Ectodermal cell (in vitro differentiated cells): ENCODE measurements around the gene EYA2.

Source experiments
- H3K27ac ChIP-seq: 2 replicates; pipeline ENCODE4 v1.7.0; 2013; ENCODE audit warnings: mild to moderate bottlenecking, low read depth, low read length; ENCODE audit not compliant: insufficient read depth, poor library complexity, severe bottlenecking
- H3K27me3 ChIP-seq: 2 replicates; pipeline ENCODE4 v1.7.0; 2013; ENCODE audit warnings: mild to moderate bottlenecking, low read length; ENCODE audit not compliant: insufficient read depth, control insufficient read depth, poor library complexity, severe bottlenecking
- H3K36me3 ChIP-seq: one replicate; pipeline ENCODE4 v1.7.0; 2013; ENCODE audit warnings: low read length; ENCODE audit not compliant: control insufficient read depth, insufficient read depth
- H3K4me1 ChIP-seq: one replicate; pipeline ENCODE4 v1.7.0; 2013; ENCODE audit warnings: low read length; ENCODE audit not compliant: control insufficient read depth, insufficient read depth
- H3K4me3 ChIP-seq: 2 replicates; pipeline ENCODE4 v1.7.0; 2013; ENCODE audit warnings: low read depth, low read length, control low read depth; ENCODE audit not compliant: insufficient read depth
- H3K9me3 ChIP-seq: 2 replicates; pipeline ENCODE4 v1.7.0; 2013; ENCODE audit warnings: mild to moderate bottlenecking, low read length, moderate library complexity; ENCODE audit not compliant: control insufficient read depth
- WGBS, 2 experiments: methylation state at CpG; one replicate each; pipeline ENCODE4 v1.1.7; 2013; ENCODE audit warnings: missing lambda C conversion rate in 2 of 2; 5-methylcytosine and 5-hydroxymethylcytosine counted together

EYA2 gene

DNA sequence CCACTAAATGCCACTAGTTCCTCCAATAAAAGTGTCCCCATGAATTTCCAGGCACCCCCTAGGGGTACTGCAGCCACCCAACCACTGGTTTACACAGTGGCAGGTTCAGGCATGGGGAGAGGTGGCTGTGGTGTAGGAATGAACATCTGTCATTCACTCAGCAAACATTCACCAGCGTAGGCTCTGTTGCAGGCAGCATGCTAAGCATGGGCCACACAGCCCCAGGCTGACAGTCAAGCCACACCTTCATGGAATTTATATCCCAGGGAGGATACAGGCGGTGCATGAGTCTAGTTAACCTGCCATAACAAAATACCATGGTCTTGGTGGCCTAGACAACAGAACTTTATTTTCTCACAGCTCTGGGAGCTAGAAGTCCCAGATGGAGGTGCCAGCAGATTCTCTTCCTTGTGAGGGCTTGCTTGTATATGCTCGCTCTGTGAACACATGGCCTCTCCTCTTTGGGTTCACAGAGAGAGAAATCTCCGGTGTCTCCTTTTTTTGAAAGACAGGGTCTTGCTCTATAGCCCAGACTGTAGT lies 135.7 kb downstream of the EYA2 start:
- Histone ChIP-seq H3K27me3 (no peaks in the 10 kb centered on the region), H3K4me3 (no peak overlapping the region), H3K4me1 (peaks cover 13% of the 10 kb centered on the region), H3K9me3 (no peaks in the 10 kb centered on the region), H3K36me3 (no peaks in the 10 kb centered on the region), H3K27ac (no peak overlapping the region)
- 94 to 97% methylated on average over 4 of the region's 4 CpGs for WGBS, 2 experiments

DNA sequence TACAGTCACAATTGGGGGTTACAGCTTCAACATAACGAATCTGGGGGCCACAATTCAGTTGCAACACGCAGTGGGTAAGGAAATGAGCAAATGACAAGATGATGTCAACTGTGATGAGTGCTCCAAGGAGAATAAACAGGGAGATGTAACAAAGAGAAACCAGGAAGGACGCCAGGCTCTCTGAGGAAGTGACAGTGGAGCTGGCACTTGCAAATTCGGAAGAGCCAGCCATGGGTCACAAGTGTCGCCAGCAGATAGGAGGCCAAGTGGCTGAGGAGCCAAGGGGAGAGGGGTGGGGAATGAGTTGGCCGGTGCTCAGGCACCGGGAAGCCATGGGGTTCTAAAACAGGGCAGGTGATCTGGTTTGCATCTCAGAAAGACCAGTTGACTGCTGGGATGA lies 136.4 kb downstream of the EYA2 start:
- peaks cover 13% of the 10 kb centered on the region for H3K4me1 ChIP-seq
- no peaks in the 10 kb centered on the region for H3K36me3 ChIP-seq
- no peak overlapping the region for H3K27ac ChIP-seq
- no peaks in the 10 kb centered on the region for H3K27me3 ChIP-seq
- no peak overlapping the region for H3K4me3 ChIP-seq
- 89 to 90% methylated on average over 7 of the region's 7 CpGs for WGBS, 2 experiments
- no peaks in the 10 kb centered on the region for H3K9me3 ChIP-seq

GRCh38 chr20:47031821-47032220 lies 137.2 kb downstream of the EYA2 start:
- H3K36me3 ChIP-seq, result no peaks in the 10 kb centered on the region
- H3K4me3 ChIP-seq, result no peak overlapping the region
- H3K4me1 ChIP-seq, result peaks cover 13% of the 10 kb centered on the region
- WGBS, 2 experiments, result 88 to 90% methylated on average over 1 of the region's 1 CpG
- no peaks in the 10 kb centered on the region for H3K27me3 ChIP-seq
- no peaks in the 10 kb centered on the region for H3K9me3 ChIP-seq
- no peak overlapping the region for H3K27ac ChIP-seq

GRCh38 chr20:47032933-47033578 lies 138.4 kb downstream of the EYA2 start:
- 93 to 96% methylated on average over 8 of the region's 8 CpGs for WGBS, 2 experiments

GRCh38 chr20:47033665-47034064 lies 139.0 kb downstream of the EYA2 start:
- Histone ChIP-seq H3K4me1 (peaks cover 13% of the 10 kb centered on the region), H3K4me3 (no peak overlapping the region), H3K27me3 (no peaks in the 10 kb centered on the region), H3K27ac (no peak overlapping the region), H3K36me3 (no peaks in the 10 kb centered on the region), H3K9me3 (no peaks in the 10 kb centered on the region)

More at GRCh38 chr20:47032933-47033578, 138.4 kb downstream of the EYA2 start:
- H3K4me3 ChIP-seq, result no peak overlapping the region
- H3K9me3 ChIP-seq, result no peaks in the 10 kb centered on the region
- no peaks in the 10 kb centered on the region for H3K27me3 ChIP-seq
- no peak overlapping the region for H3K27ac ChIP-seq
- H3K36me3 ChIP-seq, result no peaks in the 10 kb centered on the region
- peaks cover 13% of the 10 kb centered on the region for H3K4me1 ChIP-seq

DNA sequence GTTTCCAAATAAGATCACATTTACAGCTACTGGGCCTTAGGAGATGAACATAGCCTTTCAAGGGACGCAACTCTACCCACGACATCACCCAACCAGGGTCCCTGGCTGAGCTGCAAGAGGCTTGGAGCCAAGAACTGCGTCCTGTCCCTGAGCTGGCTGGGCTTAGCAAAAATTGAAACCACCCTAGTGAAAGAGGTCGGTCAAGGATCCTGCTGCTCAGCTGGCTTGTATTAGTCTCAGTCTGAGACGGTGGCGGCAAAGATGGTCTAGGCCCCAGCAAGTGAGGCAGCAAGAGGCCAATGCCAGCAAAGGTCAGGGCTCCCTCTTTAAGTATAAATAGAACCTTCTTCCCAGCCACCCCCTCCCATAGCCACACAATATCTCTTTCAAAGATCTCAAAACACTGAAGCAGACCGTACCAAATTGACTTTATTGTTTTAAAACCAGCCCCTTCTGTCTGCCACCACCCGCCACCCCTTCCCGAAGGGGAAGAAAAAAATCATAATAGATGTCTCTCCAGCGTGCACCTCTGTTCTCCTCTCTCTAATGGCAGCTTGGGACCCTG lies 140.5 kb downstream of the EYA2 start:
- H3K27me3 ChIP-seq, result no peaks in the 10 kb centered on the region
- no peak overlapping the region for H3K4me3 ChIP-seq
- H3K27ac ChIP-seq, result no peak overlapping the region
- no peaks in the 10 kb centered on the region for H3K9me3 ChIP-seq
- 91 to 92% methylated on average over 10 of the region's 10 CpGs for WGBS, 2 experiments
- H3K36me3 ChIP-seq, result no peaks in the 10 kb centered on the region
- H3K4me1 ChIP-seq, result peaks cover 13% of the 10 kb centered on the region

GRCh38 chr20:47036091-47036870 lies 141.6 kb downstream of the EYA2 start:
- Histone ChIP-seq H3K27ac (no peak overlapping the region), H3K4me1 (peaks cover 12% of the 10 kb centered on the region), H3K36me3 (no peaks in the 10 kb centered on the region), H3K9me3 (no peaks in the 10 kb centered on the region), H3K27me3 (no peaks in the 10 kb centered on the region), H3K4me3 (no peak overlapping the region)
- WGBS, 2 experiments, result 95 to 96% methylated on average over 12 of the region's 12 CpGs

- no peaks in the 10 kb centered on the region for H3K27me3 ChIP-seq
- H3K9me3 ChIP-seq, result no peaks in the 10 kb centered on the region
- H3K27ac ChIP-seq, result no peak overlapping the region
- 93 to 94% methylated on average over 17 to 18 of the region's 18 CpGs for WGBS, 2 experiments
- no peak overlapping the region for H3K4me3 ChIP-seq
- no peaks in the 10 kb centered on the region for H3K36me3 ChIP-seq
- H3K4me1 ChIP-seq, result no peaks in the 10 kb centered on the region
Measured at GRCh38 chr20:47038566-47039560, 144.2 kb downstream of the EYA2 start.

DNA sequence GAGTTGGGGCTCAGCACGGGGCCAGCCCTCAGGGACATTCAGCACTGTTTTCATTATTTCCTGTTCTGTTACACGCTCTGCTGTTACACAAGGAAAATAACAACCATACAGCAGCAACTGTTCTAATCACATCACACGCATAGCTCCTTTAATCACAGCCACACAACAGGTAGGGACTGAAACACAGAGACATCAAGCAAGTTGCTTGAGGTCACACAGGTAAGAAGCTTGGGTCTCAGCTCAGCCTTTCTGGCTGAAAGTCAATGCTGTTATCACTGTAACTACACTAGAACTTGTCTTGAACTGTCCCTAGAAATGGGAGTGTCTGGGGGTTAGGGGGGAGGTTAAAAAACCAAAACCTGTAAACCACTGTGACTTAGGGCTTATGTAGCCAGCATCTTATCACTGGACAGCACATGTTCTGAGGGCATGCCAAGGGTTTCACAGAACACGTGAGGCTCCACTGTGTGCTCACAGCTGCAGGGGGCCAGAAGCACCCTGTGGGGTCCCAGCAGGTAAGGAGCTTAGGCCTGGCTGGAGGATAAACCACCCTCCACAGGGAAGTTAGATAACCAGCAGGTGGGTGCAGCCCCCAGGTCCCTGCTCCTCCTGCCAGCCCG lies 146.0 kb downstream of the EYA2 start:
- H3K4me1 ChIP-seq, result no peaks in the 10 kb centered on the region
- WGBS, 2 experiments, result 59 to 68% methylated on average over 5 of the region's 5 CpGs
- H3K27me3 ChIP-seq, result no peaks in the 10 kb centered on the region
- no peaks in the 10 kb centered on the region for H3K9me3 ChIP-seq
- H3K27ac ChIP-seq, result no peak overlapping the region
- no peaks in the 10 kb centered on the region for H3K36me3 ChIP-seq
- H3K4me3 ChIP-seq, result no peak overlapping the region
